Lung microvascular endothelial cell (primary cell): ENCODE data around the gene TNP1. TPM values are rescaled to one million over a fixed set of nuclear protein-coding genes. Genes with fewer than 3 reads are reported as not detected.

ENCODE experiments used
- DNase-seq, 2 donors: peaks; one replicate each; pipeline versions ENCODE4 v3.0.0 to v3.0.0-alpha.2; 2010; ENCODE audit warnings: low read depth in 2 of 2
- total RNA-seq: library from RNA; depleted of rRNA; stranded (reverse); fragments of >200 nt; gene quantifications from 2 replicates; pipeline ENCODE4 v1.2.1, GENCODE V29; 2014

Gene TNP1
- total RNA-seq, 1 donor from 2014 or later, result not detected

DNA sequence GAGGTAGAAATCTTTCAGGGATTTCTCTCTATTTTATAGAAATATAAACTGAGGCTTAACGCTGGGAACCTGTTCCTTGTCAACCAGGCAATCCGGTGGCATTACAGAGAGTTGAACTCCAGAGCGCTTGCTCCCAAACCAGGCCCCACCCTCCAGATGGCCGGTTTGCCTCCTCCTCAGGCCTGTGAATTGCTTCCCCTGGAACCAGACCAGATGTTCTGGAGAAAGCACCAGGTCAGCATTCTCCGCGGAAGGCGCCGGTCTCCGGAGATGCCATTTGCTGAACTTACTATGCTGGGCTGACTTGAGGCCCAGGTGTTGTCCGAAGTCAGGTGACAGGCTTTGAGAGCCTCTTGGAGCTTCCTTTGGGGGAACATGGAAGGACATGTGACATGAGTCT, 17.2 kb downstream of the TNP1 start:
- DNase-seq, result no peak

DNA sequence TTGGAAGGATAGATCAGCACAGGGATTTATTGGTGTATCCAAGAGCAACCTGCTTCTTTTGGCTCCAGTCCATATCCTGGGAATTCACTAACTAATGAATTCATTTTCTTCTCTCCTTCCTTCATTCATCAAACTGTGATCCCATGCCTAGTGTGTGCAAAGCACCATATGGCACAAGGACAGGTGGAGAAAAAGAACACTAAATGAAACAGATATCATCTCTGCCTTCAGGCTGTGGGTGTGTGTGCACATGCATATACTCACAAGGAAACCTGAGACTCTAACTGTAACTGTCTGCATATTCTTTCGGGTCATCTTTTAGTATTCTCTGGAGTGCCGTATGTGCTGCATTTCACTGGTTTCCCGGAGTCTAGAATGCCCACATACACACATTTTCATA, 20.2 kb downstream of the TNP1 start:
- no peak for DNase-seq

DNA sequence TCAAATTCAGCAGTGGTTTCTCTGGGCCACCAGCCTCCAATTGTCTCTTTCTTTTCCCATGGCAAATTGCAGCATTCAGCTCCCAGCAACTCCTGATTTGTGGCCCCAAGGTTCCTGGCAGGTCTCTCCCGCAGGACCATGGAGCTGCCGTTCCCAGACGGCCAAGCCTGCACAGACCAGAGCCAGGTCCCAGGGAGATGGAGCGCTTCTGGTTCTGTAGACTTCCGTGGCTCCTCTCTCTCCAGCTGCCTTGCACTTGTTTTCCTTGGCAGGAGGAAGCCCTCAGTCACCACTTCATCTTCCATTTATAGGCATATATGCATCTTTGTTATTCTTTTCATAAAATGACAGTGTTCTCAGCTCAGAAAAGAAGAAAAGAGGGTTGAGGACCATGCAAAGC, 21.7 kb downstream of the TNP1 start:
- DNase-seq, result peak in 1 of 2 donors; percentile 20

DNA sequence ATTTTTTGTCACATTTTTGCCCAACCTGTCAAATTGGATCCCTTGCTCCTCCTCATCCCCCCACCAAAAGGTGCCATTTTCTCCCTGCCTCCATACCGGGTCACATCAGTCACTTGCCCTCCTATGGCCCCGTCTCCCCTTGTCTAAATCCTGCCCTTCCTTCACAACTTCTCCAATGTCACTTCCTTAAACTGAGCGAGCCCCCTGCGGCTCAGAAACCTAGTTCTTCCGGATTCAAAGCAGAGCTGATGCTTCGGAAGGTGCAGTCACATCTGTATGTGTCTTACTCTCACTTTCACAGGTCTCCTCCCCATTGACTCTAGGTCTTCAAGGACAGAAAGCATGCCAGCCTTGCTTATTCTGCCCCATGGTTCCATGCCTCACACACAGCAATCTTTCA, 22.1 kb downstream of the TNP1 start:
- no peak for DNase-seq

DNA sequence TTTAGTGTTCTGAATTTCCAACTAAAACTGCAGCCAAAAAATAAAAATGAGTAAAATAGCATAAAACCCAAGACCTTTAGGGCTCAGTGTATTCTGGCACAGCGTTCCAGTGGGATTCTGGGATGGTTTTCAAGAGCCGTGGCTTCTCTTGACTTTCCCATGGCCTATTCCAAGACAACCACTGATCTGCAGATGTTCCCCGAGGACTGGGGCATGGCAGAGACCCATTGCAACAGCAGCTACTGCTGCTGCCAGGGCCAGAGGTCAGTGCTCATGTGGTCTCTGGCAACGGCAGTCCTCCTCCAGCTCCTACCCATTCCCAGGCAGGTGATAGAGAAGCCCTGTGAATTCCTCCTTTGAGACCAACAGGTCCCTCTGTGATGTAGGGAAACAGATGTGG, 26.8 kb downstream of the TNP1 start:
- DNase-seq, result no peak

DNA sequence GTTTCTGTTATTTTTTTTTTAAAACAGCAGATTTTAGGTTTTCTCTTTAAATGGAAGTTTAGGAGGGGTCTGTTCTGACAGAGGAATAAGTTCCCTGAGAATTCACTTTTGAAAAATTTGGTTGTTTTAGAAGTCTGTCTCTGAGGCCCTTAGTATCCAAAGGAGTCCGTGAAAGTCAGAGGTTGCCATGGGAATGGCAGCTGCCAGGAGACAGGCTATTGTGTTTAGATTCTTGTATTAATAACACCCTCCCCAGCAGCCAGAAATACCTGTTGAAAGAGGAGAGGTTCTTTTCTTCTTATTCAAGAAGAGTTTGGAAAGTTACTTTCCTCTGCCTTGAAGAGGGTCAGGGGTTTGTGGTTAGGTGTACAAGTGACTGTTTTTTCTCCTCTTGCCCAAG, 29.5 kb downstream of the TNP1 start:
- no peak for DNase-seq

DNA sequence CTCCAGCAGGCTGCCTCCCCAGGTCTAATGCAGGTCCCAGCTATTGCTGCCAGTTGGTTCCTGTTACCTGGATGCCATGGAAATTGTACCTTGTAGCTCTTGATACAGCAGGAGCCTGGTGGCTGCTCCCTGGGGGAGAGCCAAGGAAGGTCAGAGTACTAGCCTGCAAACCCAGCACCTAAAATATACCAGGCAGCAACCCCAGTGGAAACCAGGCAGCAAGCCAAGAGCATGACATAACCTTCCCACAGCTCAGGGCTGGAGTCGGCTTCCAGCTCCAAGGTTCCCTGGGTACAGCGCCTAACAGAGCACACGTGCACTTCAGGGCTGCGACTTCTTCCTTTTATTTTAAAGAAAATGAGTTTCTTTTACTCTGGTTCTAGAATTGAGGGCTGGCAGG, 30.3 kb downstream of the TNP1 start:
- DNase-seq, result peak; percentile 61 to 63

DNA sequence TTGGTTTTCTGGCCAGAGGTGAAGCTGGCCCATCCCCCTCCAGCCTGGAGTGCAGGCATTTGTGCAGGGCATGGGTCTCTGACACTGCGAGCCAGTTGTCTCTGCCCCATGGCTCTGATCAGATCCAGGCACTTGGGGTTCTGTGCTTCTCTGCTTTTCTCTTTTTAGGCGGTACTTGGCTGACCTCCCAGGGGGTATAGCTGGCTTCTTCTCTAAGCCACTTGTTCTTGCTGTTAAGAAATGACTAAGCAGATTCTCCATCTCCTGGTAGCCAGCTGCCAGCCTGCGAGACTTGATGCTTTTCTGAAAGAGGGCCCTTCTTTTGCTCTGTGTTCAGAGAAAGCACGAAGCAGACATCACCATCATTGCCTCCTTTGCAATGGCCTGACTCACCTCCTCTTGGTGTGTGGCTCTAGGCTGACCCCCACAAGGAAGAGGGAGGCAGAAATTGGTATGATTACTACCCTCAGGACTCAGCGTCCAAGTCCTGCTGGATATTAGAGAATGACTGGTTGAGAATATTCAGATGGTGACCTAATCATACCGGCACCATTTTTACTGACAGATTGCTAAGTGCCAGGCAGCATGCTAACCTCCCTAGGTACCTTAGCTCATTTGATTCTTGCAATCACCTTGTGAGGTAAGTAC, 32.7 kb downstream of the TNP1 start:
- DNase-seq, result no peak

DNA sequence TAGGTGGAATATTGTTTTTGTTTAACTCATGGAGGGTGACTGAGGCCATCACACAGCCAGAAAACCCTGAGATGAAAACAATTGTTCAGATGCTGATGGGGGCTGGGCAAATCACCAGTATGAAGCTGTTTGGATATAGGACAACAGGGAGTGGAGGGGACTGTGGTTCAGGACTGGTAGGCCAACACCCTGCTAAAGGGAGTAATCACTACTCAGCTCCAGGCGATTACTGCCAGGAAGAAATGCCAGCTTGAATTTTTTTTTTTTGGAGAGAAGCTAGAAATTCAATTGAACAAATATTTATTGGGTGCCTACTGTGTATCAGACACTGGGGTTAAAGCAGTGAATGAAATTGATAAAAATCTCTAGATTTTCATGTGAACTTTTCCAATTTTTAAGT, 37.4 kb downstream of the TNP1 start:
- no peak for DNase-seq

DNA sequence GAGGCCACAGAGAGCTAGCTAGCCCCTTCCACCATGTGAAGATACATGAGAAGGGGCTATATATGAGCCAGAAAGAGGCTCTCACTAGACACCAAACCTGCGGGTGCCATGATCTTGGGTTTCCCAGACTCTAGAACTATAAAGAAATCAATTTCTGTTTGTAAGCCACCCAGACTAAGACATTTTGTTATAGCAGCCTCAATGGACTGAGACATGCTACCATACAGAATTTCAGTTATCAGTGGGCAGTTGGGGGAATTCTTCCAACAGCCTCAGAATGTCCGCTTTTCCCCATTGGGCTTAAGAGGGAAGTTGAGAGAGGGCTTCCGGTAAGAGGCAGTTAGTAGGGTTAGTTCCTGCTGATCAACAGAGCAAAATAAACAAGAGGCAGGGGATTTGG, 39.2 kb downstream of the TNP1 start:
- DNase-seq, result no peak

DNA sequence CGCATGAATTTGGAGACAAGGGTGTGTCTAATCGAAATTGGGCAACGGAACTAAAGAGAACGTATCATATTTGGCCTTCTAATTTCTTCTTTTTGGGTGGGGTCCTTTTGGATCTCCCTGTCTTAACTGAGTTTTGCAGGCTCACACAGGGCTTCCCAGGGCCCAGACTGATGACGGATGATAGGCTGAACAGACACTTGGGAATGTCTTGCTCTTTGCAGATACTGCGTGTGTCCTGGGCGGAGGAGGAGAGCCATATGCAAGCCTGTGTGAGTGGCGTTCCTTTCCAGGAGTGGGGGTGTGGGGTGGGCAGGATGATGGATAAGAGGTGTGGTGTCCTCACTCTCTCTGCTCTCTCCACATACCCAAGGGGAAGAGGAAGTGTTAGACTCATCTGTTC, 40.1 kb downstream of the TNP1 start:
- no peak for DNase-seq

DNA sequence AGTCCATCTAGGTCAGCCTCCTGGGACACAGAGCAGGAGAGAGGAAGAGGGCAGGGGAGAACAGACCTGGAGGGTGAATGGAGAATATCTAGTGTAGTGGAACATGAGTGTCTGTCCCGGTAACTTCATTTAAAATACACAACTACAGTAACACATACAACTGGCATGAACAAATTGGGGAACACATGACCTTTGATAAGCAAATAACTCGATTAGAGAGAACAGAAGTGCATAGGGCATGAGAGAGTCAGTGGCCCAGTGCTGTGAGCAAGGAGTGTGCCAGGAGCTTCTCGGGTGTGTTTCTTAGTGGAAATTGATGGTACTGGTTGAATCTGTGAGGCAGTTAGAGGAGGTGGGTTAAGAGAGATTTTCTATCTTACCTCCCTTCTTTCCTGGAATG, 40.8 kb downstream of the TNP1 start:
- no peak for DNase-seq

DNA sequence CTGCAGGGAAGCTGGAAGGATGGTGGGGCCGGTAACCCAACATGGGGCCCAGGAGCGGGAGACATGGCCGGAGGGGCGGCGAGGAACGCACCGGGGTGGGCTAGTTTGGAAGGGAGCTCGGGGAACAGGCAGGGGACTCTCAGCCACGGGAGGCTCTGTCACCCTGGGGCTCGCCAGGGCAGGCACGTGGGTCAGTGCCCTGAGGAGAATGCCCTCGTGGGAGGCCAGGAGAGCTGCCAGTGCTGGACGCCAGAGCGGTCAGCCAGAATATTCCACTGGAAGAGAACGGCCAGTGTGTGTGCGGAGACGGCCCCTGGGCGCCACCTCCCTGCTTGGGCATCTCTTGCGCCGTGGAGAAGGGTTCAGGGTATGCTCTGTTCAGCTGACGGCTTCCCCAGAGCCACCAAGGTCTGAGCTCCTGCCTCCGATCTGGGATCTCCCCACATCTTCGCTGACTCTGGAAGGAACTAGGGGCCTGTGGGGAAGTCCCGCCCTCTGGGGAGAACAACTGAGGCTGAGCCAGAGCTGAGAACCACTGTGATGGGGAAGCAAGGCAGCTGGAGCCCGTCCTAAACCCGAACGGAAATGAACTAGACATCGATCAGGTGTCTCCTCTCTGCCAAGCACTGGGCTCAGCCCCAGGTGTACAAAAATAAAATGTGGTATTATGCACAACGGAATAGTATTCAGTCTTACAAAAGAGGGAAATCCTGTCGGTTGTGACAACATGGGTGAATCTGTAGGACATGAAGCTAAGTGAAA, 49.3 kb downstream of the TNP1 start:
- no peak for DNase-seq

Other genes starting within 250 kb of the TNP1 start
- 24.0 and 56.2 TPM in 2 replicates for gene IGFBP2, start 226.6 kb downstream of the TNP1 start, total RNA-seq
- gene IGFBP5, start 164.5 kb downstream of the TNP1 start, total RNA-seq, result 0.20 and 5.0 TPM in 2 replicates